Activated T-helper 2 cell treated with anti-CD3 and anti-CD28 coated beads, Interferon-gamma antibody, Interleukin-2, Interleukin-4, amounts not matched to agents 10 μg/mL and 5 μg/mL and 100 μg/mL, durations not matched to agents 14 hours and 24 hours and 36 hours (primary cell): ENCODE data around the gene TTYH3. TPM values are rescaled to one million over a fixed set of nuclear protein-coding genes. Genes with fewer than 3 reads are reported as not detected.

Source experiments
- DNase-seq: peaks from one replicate; pipeline ENCODE4 v3.0.0; 2021; ENCODE audit warnings: low spot score
- H3K27ac Mint-ChIP-seq: one replicate; pipeline ENCODE4 v1.8.0; 2021; ENCODE audit warnings: mixed read lengths
- H3K27me3 Mint-ChIP-seq: one replicate; pipeline ENCODE4 v1.8.0; 2021; ENCODE audit warnings: low read depth, mixed read lengths
- H3K36me3 Mint-ChIP-seq: one replicate; pipeline ENCODE4 v1.8.0; 2021; ENCODE audit warnings: low read depth, mixed read lengths
- H3K4me1 Mint-ChIP-seq: one replicate; pipeline ENCODE4 v1.8.0; 2021; ENCODE audit warnings: low read depth, mixed read lengths
- H3K4me3 Mint-ChIP-seq: one replicate; pipeline ENCODE4 v1.8.0; 2021; ENCODE audit warnings: low read depth, mild to moderate bottlenecking, moderate library complexity, mixed read lengths
- H3K9me3 Mint-ChIP-seq: one replicate; pipeline ENCODE4 v1.8.0; 2021; ENCODE audit warnings: mixed read lengths
- intact Hi-C: fragments of 100-400 bp; cut with micrococcal nuclease; formaldehyde crosslinking; loops from one replicate; pipeline ENCODE4 v1.15.1; 2023
- total RNA-seq: library from RNA; stranded (reverse); gene quantifications from 2 replicates; pipeline ENCODE4 v1.2.3, GENCODE V29; 2022

The TTYH3 gene
- total RNA-seq, 1 donor from 2014 or later: 48.7 TPM

- H3K27ac Mint-ChIP-seq: no peak overlapping the region
- peaks cover 13% of the 10 kb centered on the region for H3K4me1 Mint-ChIP-seq
Observed at GRCh38 chr7:2646336-2646679, 14.5 kb downstream of the TTYH3 start.

GRCh38 chr7:2646680-2647571 is 15.1 kb downstream of the TTYH3 start:
- Mint-ChIP-seq H3K36me3 (no peaks in the 10 kb centered on the region), H3K27ac (no peak overlapping the region), H3K4me1 (peaks cover 13% of the 10 kb centered on the region), H3K9me3 (no peaks in the 10 kb centered on the region), H3K27me3 (no peaks in the 10 kb centered on the region), H3K4me3 (no peak overlapping the region)
- intact Hi-C loops: no loop called here
- no peak for DNase-seq

More at GRCh38 chr7:2646336-2646679, 14.5 kb downstream of the TTYH3 start:
- no peak for DNase-seq
- Mint-ChIP-seq H3K36me3 (no peaks in the 10 kb centered on the region), H3K9me3 (no peaks in the 10 kb centered on the region), H3K4me3 (no peak overlapping the region), H3K27me3 (no peaks in the 10 kb centered on the region)
- intact Hi-C loops: no loop called here

GRCh38 chr7:2647594-2648172 is 15.9 kb downstream of the TTYH3 start:
- DNase-seq: no peak
- peaks cover 13% of the 10 kb centered on the region for H3K4me1 Mint-ChIP-seq
- no peaks in the 10 kb centered on the region for H3K9me3 Mint-ChIP-seq
- no peaks in the 10 kb centered on the region for H3K27me3 Mint-ChIP-seq
- H3K27ac Mint-ChIP-seq: no peak overlapping the region
- intact Hi-C loops: no loop called here
- H3K36me3 Mint-ChIP-seq: no peaks in the 10 kb centered on the region
- H3K4me3 Mint-ChIP-seq: no peak overlapping the region

- no peaks in the 10 kb centered on the region for H3K9me3 Mint-ChIP-seq
- H3K4me3 Mint-ChIP-seq: no peak overlapping the region
- no peak for DNase-seq
- no peaks in the 10 kb centered on the region for H3K27me3 Mint-ChIP-seq
- H3K27ac Mint-ChIP-seq: no peak overlapping the region
- intact Hi-C loops: no loop called here
- H3K4me1 Mint-ChIP-seq: peaks cover 12% of the 10 kb centered on the region
- H3K36me3 Mint-ChIP-seq: no peaks in the 10 kb centered on the region
Observed at GRCh38 chr7:2649139-2649838, 17.5 kb downstream of the TTYH3 start.

- Mint-ChIP-seq H3K36me3 (no peaks in the 10 kb centered on the region), H3K4me1 (peaks cover 8% of the 10 kb centered on the region), H3K27ac (no peak overlapping the region), H3K27me3 (no peaks in the 10 kb centered on the region), H3K9me3 (no peaks in the 10 kb centered on the region), H3K4me3 (no peak overlapping the region)
- no peak for DNase-seq
- intact Hi-C loops: no loop called here
Observed at GRCh38 chr7:2649991-2650390, 18.2 kb downstream of the TTYH3 start.

GRCh38 chr7:2650451-2650850 is 18.7 kb downstream of the TTYH3 start:
- DNase-seq: no peak
- Mint-ChIP-seq H3K27me3 (no peaks in the 10 kb centered on the region), H3K4me3 (no peak overlapping the region), H3K4me1 (peaks cover 3% of the 10 kb centered on the region), H3K27ac (no peak overlapping the region), H3K9me3 (no peaks in the 10 kb centered on the region), H3K36me3 (no peaks in the 10 kb centered on the region)
- intact Hi-C loops: no loop called here

GRCh38 chr7:2651336-2651735 is 19.6 kb downstream of the TTYH3 start:
- no peaks in the 10 kb centered on the region for H3K9me3 Mint-ChIP-seq
- H3K27ac Mint-ChIP-seq: no peak overlapping the region
- H3K4me3 Mint-ChIP-seq: no peak overlapping the region
- H3K27me3 Mint-ChIP-seq: no peaks in the 10 kb centered on the region
- no peaks in the 10 kb centered on the region for H3K4me1 Mint-ChIP-seq
- intact Hi-C loops: no loop called here
- no peak for DNase-seq
- no peaks in the 10 kb centered on the region for H3K36me3 Mint-ChIP-seq

GRCh38 chr7:2651847-2652735 is 20.3 kb downstream of the TTYH3 start:
- no peak overlapping the region for H3K4me3 Mint-ChIP-seq
- no peaks in the 10 kb centered on the region for H3K9me3 Mint-ChIP-seq
- no peaks in the 10 kb centered on the region for H3K4me1 Mint-ChIP-seq
- intact Hi-C loops: no loop called here
- no peaks in the 10 kb centered on the region for H3K27me3 Mint-ChIP-seq
- no peak overlapping the region for H3K27ac Mint-ChIP-seq
- no peaks in the 10 kb centered on the region for H3K36me3 Mint-ChIP-seq
- no peak for DNase-seq

- no peaks in the 10 kb centered on the region for H3K4me1 Mint-ChIP-seq
- no peaks in the 10 kb centered on the region for H3K27me3 Mint-ChIP-seq
- H3K27ac Mint-ChIP-seq: no peak overlapping the region
- no peak for DNase-seq
- H3K9me3 Mint-ChIP-seq: no peaks in the 10 kb centered on the region
- intact Hi-C loops: no loop called here
- H3K36me3 Mint-ChIP-seq: no peaks in the 10 kb centered on the region
- no peak overlapping the region for H3K4me3 Mint-ChIP-seq
Observed at GRCh38 chr7:2652736-2653060, 20.9 kb downstream of the TTYH3 start.

GRCh38 chr7:2654059-2654458 is 22.3 kb downstream of the TTYH3 start:
- intact Hi-C loops: no loop called here
- Mint-ChIP-seq H3K27ac (no peak overlapping the region), H3K4me3 (no peak overlapping the region), H3K9me3 (no peaks in the 10 kb centered on the region), H3K27me3 (no peaks in the 10 kb centered on the region), H3K4me1 (no peaks in the 10 kb centered on the region), H3K36me3 (no peaks in the 10 kb centered on the region)
- no peak for DNase-seq

- no peaks in the 10 kb centered on the region for H3K9me3 Mint-ChIP-seq
- intact Hi-C loops: no loop called here
- DNase-seq: no peak
- no peaks in the 10 kb centered on the region for H3K27me3 Mint-ChIP-seq
- H3K36me3 Mint-ChIP-seq: no peaks in the 10 kb centered on the region
- no peaks in the 10 kb centered on the region for H3K4me1 Mint-ChIP-seq
- H3K27ac Mint-ChIP-seq: no peak overlapping the region
- no peak overlapping the region for H3K4me3 Mint-ChIP-seq
Observed at GRCh38 chr7:2655870-2656614, 24.3 kb downstream of the TTYH3 start.

- Mint-ChIP-seq H3K27me3 (no peaks in the 10 kb centered on the region), H3K4me3 (no peak overlapping the region), H3K27ac (no peak overlapping the region), H3K36me3 (no peaks in the 10 kb centered on the region), H3K4me1 (no peaks in the 10 kb centered on the region), H3K9me3 (no peaks in the 10 kb centered on the region)
- no peak for DNase-seq
- intact Hi-C loops: no loop called here
Observed at GRCh38 chr7:2657208-2657607, 25.4 kb downstream of the TTYH3 start.
